Skin epidermis (tissue), 12 donors: ENCODE measurements around the gene PIP5K1B.

Experiments
- H3K27ac ChIP-seq, 21 experiments: fragments of 200-600 bp; sonication (generic) in 11 of 21; one replicate each; pipeline ENCODE4 v1.5.0; 2020; ENCODE audit warnings: mild to moderate bottlenecking in 3 of 21, inconsistent platforms in 2 of 21, moderate library complexity in 2 of 21
- H3K4me3 ChIP-seq, 7 experiments: fragments of 200-600 bp; sonication (generic) in 2 of 7; one replicate each; pipeline ENCODE4 v1.5.0; 2020; ENCODE audit warnings: inconsistent platforms in 2 of 7, mild to moderate bottlenecking in 2 of 7, moderate library complexity in 1 of 7

The PIP5K1B gene

DNA sequence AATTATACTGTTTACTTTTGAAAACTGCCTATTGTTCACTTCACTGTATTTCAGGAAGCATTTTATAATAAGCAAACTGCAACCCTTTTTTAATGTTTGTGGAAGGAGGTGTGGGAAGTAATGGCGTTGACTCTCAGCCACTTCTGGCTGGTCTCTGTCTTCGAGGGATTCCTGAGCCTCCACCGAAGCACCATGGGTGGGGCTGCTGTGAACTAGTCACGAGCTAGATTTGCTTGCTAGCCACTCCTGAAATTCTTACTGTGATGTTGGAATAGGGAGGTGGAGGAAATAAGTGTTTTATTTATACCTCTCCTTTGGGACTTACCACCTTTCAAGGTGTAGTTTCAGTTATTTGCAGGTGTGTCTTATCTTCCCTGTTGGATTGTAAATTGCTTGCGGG lies 26.8 kb downstream of the PIP5K1B start:
- H3K27ac ChIP-seq = no peak overlapping the region

DNA sequence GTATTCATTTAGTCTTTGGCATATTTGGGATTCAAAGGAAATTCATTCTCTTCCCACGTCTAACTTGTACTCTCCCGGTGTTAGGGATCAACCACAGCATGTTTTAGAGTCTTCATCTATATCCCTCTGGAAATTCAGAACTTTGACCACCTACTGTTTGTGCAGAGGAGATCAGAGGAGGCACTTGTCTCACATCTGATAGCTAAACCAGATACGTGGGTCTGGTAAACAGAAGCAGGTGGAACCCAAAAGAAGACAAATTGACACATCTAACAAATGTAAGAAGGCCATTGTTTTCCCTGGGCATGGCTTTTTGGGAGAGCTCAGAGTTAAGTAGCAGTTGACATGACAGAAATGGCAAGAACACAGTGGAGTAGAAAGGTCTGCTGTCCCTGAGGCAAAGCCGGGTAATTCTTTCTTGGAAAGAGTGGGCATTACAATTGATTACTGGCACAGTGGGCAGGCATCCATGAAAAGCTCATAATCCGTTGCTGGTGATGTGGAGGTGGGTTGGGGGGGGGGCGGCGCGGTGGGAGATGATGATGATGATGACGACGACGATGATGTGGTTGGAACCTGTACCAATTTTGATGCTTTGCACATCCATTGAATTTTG lies 27.5 kb downstream of the PIP5K1B start:
- no peak overlapping the region for H3K4me3 ChIP-seq
- H3K27ac ChIP-seq = no peak overlapping the region

More for the DNA sequence above, 26.8 kb downstream of the PIP5K1B start:
- no peak overlapping the region for H3K4me3 ChIP-seq

DNA sequence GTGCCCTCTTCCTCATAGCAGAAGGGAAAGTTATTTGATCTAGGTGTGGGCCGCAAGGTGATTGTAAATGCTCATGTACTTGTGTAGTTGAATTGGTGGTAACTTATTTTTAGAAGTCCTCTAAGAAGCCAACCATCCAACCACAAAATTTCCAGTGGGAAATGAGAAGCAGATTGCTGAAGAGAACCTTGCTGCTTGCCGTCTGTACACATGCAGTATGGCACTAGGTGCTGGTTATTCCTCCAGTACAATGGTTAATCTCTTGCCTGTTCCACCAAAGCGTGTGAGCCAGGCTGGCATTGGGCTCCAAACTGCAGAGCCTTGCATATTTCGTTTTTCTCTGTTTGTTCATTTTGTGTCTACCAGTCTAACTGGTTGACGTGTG lies 28.0 kb downstream of the PIP5K1B start:
- Histone ChIP-seq H3K4me3 (no peak overlapping the region), H3K27ac (no peak overlapping the region)

DNA sequence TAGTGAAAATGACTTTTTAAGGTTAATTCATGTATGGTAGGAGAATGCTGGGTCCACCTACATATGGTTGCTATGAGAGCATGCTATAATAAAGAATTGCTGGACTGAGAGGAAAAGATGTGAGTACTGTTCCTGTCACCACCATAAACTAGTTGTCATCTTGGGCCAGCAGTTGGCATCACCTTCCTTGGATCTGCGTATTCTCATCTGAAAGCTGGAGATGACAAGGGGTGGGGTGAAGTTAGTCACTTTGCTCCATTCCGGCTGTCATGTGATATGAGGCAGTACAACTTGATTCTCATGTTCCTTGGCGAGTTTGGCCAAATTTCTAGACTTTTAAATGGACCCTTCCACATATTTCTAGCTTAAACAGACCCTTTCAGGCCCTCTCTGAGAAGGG lies 33.3 kb downstream of the PIP5K1B start:
- Histone ChIP-seq H3K4me3 (no peak overlapping the region), H3K27ac (no peak overlapping the region)

DNA sequence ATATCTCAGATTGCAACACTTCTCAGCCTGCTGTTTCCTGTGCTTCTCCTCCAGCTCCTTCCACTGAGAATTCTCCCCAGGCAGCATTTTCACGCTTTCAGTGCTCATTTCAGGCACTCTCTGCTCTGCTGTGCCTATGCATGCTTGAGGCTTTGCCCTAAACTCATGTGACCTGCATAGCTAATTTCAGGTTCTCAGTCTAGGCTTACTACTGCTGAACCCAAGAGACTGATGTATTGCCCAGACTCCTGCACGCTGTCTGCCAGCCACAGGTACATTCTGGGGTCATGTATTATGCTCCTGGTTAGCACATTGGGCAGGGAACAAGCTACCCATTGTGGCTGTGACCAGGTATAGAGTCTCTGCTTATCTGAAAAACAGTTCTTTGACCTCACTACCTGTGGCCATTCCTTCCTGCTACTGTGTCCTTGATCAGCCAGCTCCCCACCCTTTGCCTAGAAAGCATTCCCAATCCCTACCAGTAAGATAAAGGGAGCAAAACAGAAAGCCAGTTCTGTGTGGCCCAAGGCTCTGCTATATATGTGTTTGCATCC lies 34.7 kb downstream of the PIP5K1B start:
- no peak overlapping the region for H3K4me3 ChIP-seq
- no peak overlapping the region for H3K27ac ChIP-seq

DNA sequence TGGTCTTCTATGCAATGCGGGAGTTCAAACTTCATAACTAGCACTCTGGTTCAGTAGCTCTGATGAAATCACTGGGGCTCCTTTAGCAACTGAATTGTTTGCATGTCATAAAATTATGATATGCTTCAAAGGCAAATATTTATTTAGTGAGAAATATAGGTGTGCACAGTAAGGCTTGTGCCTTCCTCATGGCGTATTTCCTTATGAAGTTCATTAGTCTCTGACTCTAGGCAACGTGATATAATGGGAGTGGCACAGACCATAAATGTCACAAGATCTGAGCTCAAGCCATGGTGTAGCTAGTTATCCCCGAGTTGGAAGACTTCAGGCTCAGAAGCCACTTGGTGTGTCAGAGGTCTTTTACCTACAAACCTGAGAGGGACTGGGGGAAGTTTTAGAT lies 35.5 kb downstream of the PIP5K1B start:
- Histone ChIP-seq H3K4me3 (no peak overlapping the region), H3K27ac (no peak overlapping the region)

DNA sequence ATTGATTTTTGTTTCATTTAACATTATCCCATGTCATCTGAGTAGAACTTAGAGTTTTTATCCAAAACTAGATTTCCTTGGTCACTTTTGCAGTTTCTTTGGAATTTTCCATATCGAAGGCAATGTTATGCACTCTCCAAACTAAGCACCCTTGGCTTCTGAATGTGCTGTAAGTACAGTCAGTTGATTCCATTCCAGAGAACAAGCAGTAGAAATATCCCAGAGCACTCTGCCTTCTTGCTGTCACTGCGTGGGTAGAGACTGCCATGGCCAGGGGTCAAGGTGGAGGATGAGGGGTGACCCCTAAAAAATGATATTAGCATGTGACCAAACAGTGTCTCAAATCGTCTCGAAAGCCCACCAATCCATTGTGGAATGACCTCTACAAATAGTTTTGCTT lies 36.2 kb downstream of the PIP5K1B start:
- H3K4me3 ChIP-seq = no peak overlapping the region
- H3K27ac ChIP-seq = no peak overlapping the region

DNA sequence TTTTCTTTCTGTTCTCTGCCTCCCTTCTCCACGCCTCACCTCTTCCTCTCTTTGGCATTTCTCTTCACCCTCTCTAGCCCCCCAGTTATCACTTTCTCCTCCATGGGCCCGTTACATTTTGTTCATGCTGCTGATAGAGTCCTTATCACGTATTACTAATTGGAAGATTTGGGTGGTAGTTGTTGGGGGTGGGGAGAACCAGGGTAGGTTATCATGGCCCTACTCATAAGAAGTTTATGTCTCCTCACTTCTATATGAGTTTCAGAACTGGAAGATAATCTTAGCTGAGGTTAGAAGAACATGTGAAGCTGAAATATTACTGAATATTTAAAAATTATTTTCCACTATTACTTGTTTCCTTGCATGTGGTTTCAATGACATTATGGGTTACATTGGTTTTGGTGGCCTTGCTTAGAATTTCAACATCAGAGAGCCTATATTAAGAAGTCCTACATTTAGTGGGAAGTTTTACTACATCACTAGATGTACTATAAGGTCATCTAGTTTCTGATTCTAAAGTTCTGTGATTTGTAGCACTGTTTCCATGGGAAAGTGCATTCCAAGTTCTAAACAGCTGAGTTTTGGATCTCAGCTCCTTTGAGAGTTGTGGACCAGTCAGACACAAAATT lies 36.8 kb downstream of the PIP5K1B start:
- H3K4me3 ChIP-seq = no peak overlapping the region
- no peak overlapping the region for H3K27ac ChIP-seq

DNA sequence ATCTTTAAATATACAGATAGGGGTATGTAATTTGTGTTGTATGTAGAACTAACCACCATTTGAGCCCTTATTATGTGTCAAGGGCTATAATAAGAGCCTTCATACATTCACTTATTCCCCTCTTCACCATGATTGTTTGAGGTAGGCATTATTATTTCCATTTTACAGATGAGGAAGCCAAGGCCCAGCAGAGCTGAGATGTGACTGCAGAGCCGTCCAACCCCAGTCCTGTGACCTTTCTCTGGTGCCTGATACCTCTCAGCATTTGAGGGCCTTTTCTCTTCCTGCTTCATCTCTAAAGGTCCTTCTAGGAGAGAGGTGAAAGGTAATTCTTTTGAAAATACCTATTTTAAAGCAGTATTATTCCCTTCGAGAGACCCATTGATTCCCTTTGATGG lies 37.3 kb downstream of the PIP5K1B start:
- no peak overlapping the region for H3K4me3 ChIP-seq
- H3K27ac ChIP-seq = no peak overlapping the region

DNA sequence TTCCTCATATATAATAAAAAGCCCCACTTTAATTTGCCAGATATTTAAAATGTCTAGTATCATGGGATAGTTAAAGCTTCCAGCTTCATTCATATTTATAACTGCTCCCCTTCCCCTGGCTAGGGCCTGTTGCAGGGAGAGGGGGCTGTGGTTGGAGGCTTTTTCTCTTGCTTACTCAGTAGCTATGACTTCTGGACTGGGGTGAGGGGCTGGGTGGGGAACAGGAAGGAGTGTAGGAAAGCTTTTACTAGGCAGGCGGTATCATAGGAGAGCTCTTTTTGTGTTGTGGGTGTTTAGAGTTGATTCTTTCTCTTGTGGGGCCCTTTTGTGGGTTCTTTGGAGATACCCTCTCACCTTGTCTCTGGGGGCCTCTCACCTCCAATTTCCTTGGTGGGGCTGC lies 39.4 kb downstream of the PIP5K1B start:
- Histone ChIP-seq H3K4me3 (no peak overlapping the region), H3K27ac (no peak overlapping the region)

DNA sequence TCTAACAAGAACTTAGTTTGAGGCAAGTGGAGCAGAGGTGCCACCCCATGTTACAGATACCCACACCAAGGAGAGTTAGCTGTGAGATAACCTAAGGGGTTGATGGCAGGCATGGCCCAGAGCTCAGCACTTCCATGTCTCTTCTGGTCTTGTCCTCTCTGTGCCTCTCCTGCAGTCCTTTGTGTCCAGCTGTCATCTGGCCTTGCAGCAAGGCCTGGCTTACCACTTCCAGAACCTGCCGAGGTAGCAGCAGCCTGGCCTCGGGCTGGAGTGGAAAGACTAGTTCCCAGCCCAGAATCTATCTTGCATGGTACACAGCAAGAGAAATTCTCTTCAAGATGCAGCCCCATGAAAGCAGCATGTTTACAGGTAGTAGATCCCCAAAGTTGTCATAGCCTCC lies 41.5 kb downstream of the PIP5K1B start:
- H3K4me3 ChIP-seq = no peak overlapping the region

DNA sequence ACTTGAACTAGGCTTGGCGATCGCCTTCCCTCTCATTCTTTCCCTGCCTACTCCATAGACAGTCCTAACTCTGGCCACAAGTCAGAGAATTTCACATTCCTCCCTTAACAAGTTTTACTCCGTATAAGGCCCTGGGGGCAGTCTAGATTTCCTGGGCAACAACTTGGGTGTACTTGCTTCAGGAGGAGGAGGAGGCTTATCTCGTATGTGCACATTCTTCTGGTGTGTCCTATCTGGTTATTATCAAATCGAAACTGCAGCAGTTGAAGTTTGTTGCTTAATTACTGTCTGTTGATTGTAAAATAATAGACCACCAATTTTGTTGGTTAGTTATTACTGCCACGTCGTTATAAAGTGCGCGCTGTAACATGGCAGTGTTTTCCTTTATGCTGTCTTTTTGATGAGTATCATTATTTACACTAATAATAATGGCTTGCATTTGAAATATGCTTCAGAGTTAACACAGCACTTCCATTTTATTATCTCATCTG lies 42.0 kb downstream of the PIP5K1B start:
- H3K27ac ChIP-seq = peak overlapping the region in 1 of 21 experiments; percentile 65

More for the DNA sequence above, 41.5 kb downstream of the PIP5K1B start:
- peak overlapping the region in 1 of 21 experiments; percentile 65 for H3K27ac ChIP-seq

DNA sequence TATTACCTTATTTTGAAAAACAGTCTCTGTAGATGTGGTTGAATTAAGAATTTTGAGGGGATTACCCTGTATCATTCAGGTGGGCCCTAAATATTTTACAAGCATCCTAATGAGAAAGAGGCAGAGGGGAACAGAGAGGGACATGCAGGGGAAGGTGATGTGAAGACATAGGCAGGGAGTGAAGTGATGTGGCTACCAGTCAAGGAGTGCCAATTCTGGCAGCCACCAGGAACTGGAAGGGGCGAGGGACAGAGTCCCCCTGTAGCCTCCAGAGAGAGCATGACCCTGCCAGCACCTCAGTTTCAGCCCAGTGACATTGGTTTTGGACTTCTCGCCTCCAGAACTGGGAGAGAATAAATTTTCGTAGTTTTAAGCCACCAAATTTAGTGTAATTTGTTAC lies 44.1 kb downstream of the PIP5K1B start:
- H3K4me3 ChIP-seq = no peak overlapping the region
- no peak overlapping the region for H3K27ac ChIP-seq

More for the DNA sequence above, 42.0 kb downstream of the PIP5K1B start:
- H3K4me3 ChIP-seq = no peak overlapping the region

DNA sequence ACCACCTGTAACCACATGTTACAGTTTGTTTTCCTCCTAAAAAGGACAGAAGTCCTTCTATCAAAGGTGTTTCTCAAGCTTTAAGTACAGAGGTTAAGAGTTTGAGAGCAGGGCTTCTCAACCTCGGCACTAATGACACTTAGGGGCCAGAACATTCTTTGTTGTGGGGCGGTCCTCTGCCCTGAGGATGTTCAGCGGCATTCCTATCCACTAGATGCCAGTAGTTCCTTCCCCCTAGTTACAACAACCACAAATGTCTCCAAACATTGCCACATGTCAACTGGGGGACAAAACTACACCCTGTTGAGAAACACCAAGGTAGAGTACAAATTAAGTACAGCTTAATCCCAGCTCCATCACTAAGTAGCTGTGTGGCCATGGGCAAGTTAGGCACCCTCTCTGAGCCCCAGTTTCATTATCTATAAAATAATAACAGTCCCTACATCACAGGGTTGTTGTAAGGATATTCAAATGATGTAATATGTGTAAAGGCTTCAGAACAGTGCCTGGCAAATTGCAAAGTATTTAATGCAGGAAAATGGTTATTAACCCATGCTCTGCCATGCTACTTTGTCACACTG lies 44.6 kb downstream of the PIP5K1B start:
- Histone ChIP-seq H3K4me3 (no peak overlapping the region), H3K27ac (no peak overlapping the region)

DNA sequence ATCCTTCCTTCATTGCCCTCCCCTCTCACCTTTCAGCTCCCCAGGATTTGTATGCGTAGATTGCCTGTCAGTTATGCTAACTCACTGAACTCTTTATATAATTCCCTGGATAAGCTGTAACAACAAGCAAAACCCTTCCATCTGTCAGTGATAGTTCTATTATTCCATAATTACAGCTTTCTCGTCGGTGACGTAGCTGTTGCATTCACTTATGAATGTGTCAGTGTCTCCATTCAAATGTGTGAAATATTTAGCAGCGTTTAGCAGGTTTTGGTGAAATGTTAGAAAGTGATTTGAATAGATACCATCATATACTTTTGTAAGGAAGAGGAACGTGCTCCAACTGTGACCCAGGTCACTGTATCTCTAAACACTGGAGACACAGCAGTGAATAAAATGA lies 45.2 kb downstream of the PIP5K1B start:
- H3K4me3 ChIP-seq = no peak overlapping the region
- H3K27ac ChIP-seq = no peak overlapping the region

DNA sequence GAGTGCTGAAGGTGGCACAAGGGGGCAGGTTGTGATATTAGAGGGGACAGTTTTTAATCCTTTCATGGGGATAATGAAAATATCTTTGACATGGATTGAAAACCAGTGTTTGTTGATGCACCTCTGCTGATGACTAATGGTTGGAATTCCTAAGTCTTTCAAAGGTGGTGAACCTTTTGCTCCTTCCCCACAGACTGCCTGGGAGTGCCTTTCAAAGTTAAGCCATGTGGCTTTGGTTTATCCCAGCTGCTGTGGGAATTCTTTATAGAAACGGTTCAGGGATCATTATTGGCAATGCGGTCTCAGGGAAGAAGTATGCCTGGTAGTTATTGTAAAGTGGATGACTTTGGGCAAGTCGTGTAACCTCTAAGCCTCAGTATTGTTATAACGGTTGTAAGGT lies 45.7 kb downstream of the PIP5K1B start:
- H3K27ac ChIP-seq = no peak overlapping the region
- H3K4me3 ChIP-seq = no peak overlapping the region

DNA sequence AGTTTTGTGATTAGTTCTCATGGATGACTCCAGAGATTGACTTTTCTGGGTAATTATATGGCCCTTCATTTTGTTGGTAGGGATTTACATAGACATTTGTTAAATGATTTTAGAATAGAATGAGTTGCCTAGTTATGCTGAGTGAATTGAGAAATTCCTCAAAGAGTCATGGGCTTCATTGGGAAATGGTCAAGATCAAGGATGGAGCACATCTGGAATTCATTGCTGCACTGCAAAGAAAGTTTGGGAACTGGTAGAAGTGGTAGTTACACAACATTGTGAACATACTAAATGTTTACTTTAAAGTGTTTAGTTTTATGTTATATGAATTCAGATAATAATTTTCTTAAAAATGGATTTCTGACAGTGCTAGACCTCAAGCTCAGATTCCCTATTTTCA lies 46.5 kb downstream of the PIP5K1B start:
- Histone ChIP-seq H3K4me3 (no peak overlapping the region), H3K27ac (no peak overlapping the region)

DNA sequence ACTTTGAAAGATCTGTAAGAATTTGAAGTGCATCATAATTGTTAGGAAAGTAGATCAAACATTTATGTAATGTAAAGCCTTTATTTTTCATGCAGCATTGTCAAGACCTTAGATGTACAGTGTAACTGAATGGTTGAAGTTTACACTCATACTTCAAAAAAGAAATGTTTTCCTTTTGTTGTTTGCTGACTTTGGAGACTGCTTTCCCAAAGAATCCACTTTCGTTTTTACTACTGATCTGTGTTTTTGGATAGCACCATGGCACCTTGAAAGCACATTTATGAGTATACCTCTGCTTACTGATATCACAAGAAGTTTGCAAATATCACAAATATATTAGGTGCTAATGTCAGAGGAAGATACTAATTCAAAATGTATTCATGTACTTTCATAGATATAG lies 50.0 kb downstream of the PIP5K1B start:
- Histone ChIP-seq H3K4me3 (no peak overlapping the region), H3K27ac (no peak overlapping the region)

DNA sequence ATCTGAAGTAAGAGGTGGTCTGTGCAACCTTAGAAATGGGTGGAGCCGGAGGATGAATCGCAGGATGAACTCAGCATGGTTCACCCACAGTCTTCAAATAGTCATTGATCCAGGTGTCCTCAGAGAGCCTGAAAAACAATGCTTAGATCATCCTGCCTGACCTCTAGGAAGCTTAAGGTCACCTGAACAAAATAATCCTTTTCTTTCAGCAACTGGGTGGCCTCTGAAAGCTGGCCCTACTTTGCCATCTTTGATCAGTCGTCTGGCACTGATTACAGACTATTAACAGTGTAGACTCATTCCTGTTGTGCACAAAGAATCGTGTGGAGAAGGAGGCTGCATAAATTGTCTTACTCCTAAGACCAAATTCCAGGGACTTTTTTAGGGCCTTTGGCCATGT lies 50.7 kb downstream of the PIP5K1B start:
- Histone ChIP-seq H3K27ac (no peak overlapping the region), H3K4me3 (no peak overlapping the region)

DNA sequence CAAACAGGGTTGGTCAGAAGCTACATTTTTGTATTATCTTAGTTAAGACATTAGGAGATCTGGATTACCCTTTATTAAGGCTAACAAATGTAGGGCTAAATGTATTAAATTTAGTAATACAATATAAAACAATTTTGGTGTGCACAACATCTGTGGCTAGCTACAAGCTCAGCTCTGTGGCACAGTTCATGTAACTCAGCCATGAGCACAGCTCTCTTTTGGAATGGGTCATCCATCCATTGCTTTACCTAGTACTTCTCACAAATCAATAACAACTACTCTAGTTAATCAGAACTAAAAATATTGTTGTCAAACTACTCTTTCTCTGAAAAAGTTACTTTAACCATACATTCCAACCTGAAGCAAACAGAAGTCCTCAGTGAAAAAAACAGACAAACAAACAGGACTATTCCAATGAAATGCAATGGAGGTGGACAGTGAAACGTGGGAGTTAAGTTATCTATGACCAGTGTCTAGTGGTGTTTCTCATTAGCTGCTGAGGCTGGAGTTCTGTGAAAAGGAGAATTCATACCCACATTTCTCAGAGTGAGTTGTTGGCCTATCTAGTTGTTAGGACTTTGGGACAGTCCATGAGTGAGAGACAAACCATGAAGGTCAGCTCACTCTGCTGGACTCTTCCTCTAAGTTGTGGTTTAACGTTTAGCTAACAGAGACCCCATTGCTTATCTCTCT lies 55.1 kb downstream of the PIP5K1B start:
- Histone ChIP-seq H3K27ac (no peak overlapping the region), H3K4me3 (no peak overlapping the region)
